Activated CD4-positive, alpha-beta memory T cell treated with anti-CD3 and anti-CD28 coated beads, Interleukin-2, amount 10 ng/mL, durations not matched to agents 7 days and 5 days (primary cell): Measurements from ENCODE around the gene SLC47A2. TPM values are rescaled to one million over a fixed set of nuclear protein-coding genes. Genes with fewer than 3 reads are reported as not detected.
A peak's percentile ranks its signal among the peaks of the same experiment; 100 is the strongest.

Experiments used
- CTCF ChIA-PET: fragments of 350-600 bp; sonication (Branson Sonifier 250); formaldehyde crosslinking; loops from one replicate; lab custom pipeline; 2021; ENCODE audit warnings: antibody characterized with exemption, inconsistent platforms; lab: Charles Lee
- POLR2A ChIA-PET: fragments of 350-600 bp; sonication (Branson Sonifier 250); formaldehyde crosslinking; loops from one replicate; lab custom pipeline; 2021; ENCODE audit warnings: antibody characterized with exemption; lab: Charles Lee
- DNase-seq: peaks from one replicate; pipeline ENCODE4 v3.0.0-alpha.2; 2020
- H3K27ac Mint-ChIP-seq: one replicate; pipeline ENCODE4 v1.8.0; 2021; ENCODE audit warnings: mild to moderate bottlenecking, mixed read lengths
- H3K27me3 Mint-ChIP-seq: one replicate; pipeline ENCODE4 v1.8.0; 2021; ENCODE audit warnings: mixed read lengths
- H3K36me3 Mint-ChIP-seq: one replicate; pipeline ENCODE4 v1.8.0; 2021; ENCODE audit warnings: low read depth, mixed read lengths
- H3K4me1 Mint-ChIP-seq: one replicate; pipeline ENCODE4 v1.8.0; 2021; ENCODE audit warnings: mixed read lengths
- H3K4me3 Mint-ChIP-seq: one replicate; pipeline ENCODE4 v1.8.0; 2021; ENCODE audit warnings: mild to moderate bottlenecking, mixed read lengths
- H3K9me3 Mint-ChIP-seq: one replicate; pipeline ENCODE4 v1.8.0; 2021; ENCODE audit warnings: mixed read lengths
- total RNA-seq, 2 experiments: library from RNA; stranded (reverse); gene quantifications; one replicate each; pipeline ENCODE4 v1.2.3, GENCODE V29; 2021

Gene SLC47A2
- total RNA-seq, 2 experiments from 2014 or later = not detected

DNA sequence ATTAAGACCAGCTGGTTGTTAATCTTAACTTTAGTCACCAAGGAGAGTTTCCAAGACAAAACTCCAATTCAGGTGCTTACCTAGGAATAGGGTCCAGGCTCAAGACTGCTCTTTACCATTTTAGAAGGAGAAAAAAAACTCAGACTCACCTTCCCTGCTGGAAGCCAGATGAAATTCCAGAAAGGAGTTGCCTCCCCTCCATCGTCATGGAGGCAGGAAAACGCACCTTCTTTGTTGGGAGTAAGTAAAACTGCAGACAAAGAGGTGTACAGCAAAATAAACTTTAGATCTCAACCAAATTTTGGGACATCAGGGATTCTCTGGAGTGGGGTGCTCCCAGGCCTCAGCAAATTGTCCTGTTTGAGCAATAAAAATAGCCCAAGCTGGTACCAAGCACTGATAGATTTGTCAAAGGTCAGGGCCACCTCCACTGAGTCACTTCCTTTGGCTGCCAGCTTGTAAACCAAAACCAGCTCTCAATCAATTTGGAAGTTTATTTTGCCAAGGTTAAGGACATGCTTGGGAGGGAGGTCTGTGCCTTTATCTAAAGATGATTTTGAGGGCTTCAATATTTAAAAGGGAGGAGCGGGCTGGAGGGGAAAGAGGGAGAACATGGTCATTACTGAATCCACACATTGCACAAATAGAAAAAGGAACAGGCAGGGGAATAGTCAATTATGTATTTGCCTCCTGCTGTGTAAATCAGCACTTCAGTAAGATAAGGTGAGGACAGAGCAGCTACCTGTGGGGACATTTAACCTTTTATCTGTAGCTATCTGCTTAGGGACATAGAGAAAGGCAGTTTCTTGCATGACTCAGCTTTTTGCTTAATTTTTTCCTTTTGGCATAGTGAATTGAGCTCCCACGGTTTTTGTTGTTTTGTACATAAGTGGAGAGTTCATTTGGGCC is 69.3 kb downstream of the SLC47A2 start:
- ChIA-PET POLR2A (interaction anchor here (0.5 to 2.7 kb wide), 10 partner anchors 10 to 444 kb away, joined by 3 to 12 read pairs (median 4); partner anchors contain the start of genes AKAP10, MAPK7 and ULK2), CTCF (interaction anchor here (0.6 to 3.8 kb wide), 26 partner anchors 8 to 632 kb away, joined by 3 to 18 read pairs (median 4); partner anchors contain the start of genes B9D1 and SLC47A1)
- DNase-seq = no peak
- peak overlapping the region; percentile 23 for H3K27ac Mint-ChIP-seq
- H3K36me3 Mint-ChIP-seq = no peaks in the 10 kb centered on the region
- H3K27me3 Mint-ChIP-seq = peaks cover 17% of the 10 kb centered on the region
- H3K4me1 Mint-ChIP-seq = peaks cover 47% of the 10 kb centered on the region
- H3K9me3 Mint-ChIP-seq = no peaks in the 10 kb centered on the region
- H3K4me3 Mint-ChIP-seq = peak overlapping the region; percentile 87

DNA sequence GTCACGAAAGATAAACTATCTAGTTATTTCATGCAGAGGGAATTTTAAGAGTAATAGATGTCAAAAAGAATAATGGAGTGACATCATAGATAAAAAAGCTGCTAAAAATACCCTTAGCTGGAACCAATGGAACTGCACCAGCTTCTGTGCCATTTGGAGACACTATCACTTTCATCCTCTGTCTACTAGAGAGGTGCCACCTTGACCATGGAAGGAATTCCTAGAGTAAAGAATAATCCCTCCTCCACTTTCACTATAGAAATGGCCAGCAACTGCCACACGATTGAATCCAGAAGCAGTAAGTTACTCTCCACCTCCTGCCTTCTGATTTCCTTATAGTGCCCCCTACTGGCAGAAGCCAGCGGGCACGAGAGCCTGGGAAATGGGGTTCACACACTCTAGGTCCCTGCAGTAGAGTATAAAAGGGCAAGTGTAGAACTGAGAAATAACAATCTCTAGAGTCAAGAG is 70.6 kb downstream of the SLC47A2 start:
- DNase-seq = peak; percentile 71
- Mint-ChIP-seq H3K27ac (no peak overlapping the region), H3K36me3 (no peaks in the 10 kb centered on the region), H3K9me3 (no peaks in the 10 kb centered on the region), H3K27me3 (peaks cover 26% of the 10 kb centered on the region), H3K4me3 (no peak overlapping the region), H3K4me1 (peaks cover 46% of the 10 kb centered on the region)
- CTCF ChIA-PET = interaction anchor here (0.6 to 2.3 kb wide), 9 partner anchors 8 to 364 kb away, joined by 3 to 12 read pairs (median 4); no protein-coding TSS in a partner anchor
- POLR2A ChIA-PET = no interaction called here

DNA sequence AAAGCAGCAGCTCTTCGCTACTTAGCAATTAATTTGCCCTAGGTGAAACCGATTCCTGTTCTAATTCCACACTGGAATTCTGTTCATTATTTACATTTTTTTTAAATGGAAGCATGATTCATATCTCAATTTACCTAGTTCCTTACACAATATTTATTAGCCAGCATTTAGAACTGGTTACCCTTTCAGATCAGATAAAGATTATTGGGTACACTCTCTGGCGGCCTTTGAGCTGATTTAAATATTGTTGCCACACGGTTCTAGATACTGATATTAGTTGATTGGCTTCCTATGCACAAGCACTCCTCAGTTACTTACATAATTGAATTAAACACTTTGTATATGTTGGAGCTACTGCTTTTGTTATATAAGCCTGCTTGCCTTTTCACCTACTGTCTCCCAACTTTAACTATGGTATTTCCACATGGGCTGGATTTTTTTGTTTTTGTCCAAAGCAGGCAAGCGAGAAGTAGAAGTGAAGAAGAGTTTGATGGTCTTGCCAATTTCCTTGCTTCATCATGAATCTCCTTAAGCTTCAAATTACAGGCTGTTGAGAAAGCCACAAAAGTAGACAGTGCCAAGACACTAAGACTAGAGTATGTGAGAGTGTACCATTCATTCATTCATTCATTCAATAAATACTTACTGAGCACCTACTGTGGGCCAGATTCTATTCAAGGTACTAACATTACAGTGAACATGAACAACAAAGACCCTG is 71.7 kb downstream of the SLC47A2 start:
- Mint-ChIP-seq H3K27ac (no peak overlapping the region), H3K27me3 (peaks cover 32% of the 10 kb centered on the region), H3K4me3 (no peak overlapping the region), H3K4me1 (peaks cover 38% of the 10 kb centered on the region), H3K36me3 (no peaks in the 10 kb centered on the region), H3K9me3 (no peaks in the 10 kb centered on the region)
- ChIA-PET CTCF (interaction anchor here (1.0 to 1.9 kb wide), 4 partner anchors 9 to 118 kb away, joined by 3 to 9 read pairs (median 4); no protein-coding TSS in a partner anchor), POLR2A (no interaction called here)
- DNase-seq = no peak

DNA sequence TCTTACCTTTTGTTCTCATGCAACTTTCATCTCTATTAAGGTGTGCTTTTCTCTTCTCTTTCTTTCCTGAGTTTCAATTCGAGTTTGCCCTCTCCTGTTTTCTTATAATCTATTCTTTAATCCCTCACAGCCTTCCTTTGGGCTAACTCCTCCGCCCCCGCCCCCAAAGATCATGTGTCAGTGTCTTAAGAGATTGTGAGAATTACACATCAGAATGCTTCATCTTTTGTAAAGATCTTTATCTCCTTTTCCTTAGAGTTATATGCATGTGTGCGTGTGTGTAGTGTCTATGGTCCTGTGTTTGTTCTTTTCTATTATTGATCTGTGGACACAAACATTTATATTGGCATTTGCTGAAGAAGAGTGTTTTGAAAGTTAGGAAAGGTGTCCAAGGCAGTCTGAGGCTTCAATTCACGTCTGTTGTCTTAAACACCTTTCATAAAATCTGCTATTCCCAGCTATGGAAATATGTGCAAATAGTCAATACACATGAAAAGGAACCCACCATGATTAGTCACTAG is 74.0 kb downstream of the SLC47A2 start:
- CTCF ChIA-PET = no interaction called here
- H3K27me3 Mint-ChIP-seq = peaks cover 45% of the 10 kb centered on the region
- POLR2A ChIA-PET = no interaction called here
- peaks cover 21% of the 10 kb centered on the region for H3K4me1 Mint-ChIP-seq
- H3K27ac Mint-ChIP-seq = no peak overlapping the region
- no peaks in the 10 kb centered on the region for H3K9me3 Mint-ChIP-seq
- DNase-seq = no peak
- H3K4me3 Mint-ChIP-seq = no peak overlapping the region
- H3K36me3 Mint-ChIP-seq = no peaks in the 10 kb centered on the region

DNA sequence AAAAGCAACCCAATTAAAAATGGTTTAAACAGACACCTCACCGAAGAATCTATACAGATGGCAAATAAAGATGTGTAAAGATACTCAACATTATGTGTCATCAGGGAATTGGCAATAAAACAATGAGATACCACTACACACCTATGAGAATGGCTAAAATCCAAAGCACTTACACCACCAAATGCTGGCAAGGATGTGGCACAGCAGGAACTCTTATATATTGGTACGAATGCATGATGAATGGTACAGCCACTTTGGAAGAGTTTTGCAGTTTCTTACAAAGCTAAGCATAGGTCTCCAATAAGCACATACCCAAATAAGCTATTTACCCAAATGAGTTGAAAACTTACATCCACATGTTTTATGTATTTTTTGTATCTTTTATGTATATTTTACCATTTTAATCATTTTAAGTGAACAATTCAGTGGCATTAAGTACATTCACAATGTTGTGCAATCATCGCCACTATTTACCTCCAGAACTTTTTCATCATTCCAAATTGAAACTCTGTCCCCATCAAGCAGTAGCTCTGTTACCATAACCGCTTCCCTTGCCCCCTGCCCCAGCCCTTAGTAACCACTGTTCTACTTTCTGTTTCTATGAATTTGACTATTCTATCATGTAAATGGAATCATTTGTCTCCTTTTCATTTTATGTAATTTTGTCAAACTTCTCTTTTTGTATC is 74.6 kb downstream of the SLC47A2 start:
- no peak overlapping the region for H3K27ac Mint-ChIP-seq
- H3K27me3 Mint-ChIP-seq = peaks cover 51% of the 10 kb centered on the region
- CTCF ChIA-PET = no interaction called here

DNA sequence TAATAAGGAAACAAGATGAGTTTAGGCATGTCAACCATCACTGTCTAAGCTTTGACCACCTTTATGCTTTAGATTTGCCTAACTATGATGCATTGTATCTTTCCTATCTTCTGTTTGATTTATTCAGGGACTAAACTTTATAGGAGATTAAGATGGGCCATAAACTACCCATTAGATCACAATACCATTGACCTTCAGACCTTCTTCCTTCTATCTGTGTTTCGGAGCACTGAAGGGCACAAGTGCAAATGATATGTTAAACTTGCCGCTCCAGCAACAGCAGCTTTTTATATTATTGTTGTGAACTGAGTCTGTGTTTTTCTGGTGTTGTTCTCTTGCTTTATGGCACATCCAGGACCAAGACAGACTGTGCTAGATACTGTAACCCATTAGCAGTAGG is 84.5 kb downstream of the SLC47A2 start:
- Mint-ChIP-seq H3K27me3 (peaks cover 11% of the 10 kb centered on the region), H3K4me3 (no peak overlapping the region), H3K36me3 (no peaks in the 10 kb centered on the region), H3K27ac (no peak overlapping the region), H3K9me3 (no peaks in the 10 kb centered on the region), H3K4me1 (no peaks in the 10 kb centered on the region)
- DNase-seq = no peak
- POLR2A ChIA-PET = no interaction called here
- CTCF ChIA-PET = no interaction called here

More for the DNA sequence above, 74.6 kb downstream of the SLC47A2 start:
- peaks cover 15% of the 10 kb centered on the region for H3K4me1 Mint-ChIP-seq
- no peaks in the 10 kb centered on the region for H3K36me3 Mint-ChIP-seq
- DNase-seq = no peak
- H3K9me3 Mint-ChIP-seq = no peaks in the 10 kb centered on the region
- POLR2A ChIA-PET = no interaction called here
- no peak overlapping the region for H3K4me3 Mint-ChIP-seq

DNA sequence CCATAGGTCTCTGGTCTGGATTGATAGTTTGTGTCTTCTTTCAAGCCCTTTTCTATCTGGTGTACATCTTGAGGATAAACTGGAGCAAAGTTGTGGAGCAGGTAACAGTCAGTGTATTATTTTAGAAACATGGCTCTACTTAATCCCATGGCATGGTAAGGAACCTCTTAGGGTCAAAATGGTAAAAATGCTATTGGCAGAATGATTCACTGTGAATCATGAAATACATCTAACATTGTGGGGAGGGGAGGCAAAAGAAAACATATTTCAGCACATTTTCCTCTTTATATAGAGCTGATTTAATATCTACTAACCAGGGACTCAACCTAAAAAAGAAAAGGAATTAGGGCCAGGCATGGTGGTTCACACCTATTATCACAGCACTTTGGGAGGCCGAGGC is 85.7 kb downstream of the SLC47A2 start:
- peaks cover 11% of the 10 kb centered on the region for H3K27me3 Mint-ChIP-seq
- POLR2A ChIA-PET = no interaction called here
- DNase-seq = no peak
- H3K4me1 Mint-ChIP-seq = no peaks in the 10 kb centered on the region
- no peak overlapping the region for H3K4me3 Mint-ChIP-seq
- no peak overlapping the region for H3K27ac Mint-ChIP-seq
- H3K9me3 Mint-ChIP-seq = no peaks in the 10 kb centered on the region
- H3K36me3 Mint-ChIP-seq = no peaks in the 10 kb centered on the region
- CTCF ChIA-PET = no interaction called here

DNA sequence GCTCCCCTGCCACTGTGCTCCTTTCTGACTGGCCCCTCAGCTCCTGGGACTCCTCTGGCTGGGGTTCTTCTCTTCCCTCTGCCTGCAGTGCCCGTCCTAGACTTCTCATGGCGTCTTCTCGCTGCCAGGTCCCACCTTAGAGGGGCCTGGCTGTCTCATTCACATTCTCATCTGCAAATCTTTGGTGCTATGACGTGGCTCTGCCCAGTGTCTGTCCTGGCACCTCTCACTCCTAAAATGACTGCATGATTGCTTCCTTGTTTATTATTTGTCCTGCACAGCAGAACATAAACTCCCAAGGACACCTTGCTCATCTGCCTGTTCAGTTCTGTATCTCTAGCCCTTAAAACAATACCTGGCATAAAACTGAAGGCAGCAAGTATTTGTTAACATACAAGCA is 86.3 kb downstream of the SLC47A2 start:
- H3K4me1 Mint-ChIP-seq = no peaks in the 10 kb centered on the region
- ChIA-PET POLR2A (no interaction called here), CTCF (interaction anchor here (1.0 kb wide), 1 partner anchor 17 kb away, joined by 4 read pairs; no protein-coding TSS in a partner anchor)

DNA sequence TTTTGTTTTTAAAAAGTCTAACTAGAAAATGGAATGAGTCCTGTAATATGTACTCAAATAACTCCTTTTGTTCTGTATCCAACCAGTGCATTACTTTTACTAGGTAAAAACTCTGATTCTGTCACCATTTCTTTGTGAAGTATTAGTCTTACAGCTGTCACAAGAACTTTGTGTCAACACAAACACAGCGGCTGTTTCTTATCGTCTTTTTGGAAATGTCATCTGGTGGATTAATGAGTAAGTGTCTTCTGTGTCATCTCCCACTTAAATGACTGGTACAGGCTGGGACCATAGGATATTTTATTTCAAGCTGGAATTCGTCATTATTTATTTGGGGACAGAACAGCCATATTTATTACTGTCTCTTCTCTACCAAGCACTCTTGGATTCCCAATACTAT is 86.9 kb downstream of the SLC47A2 start:
- Mint-ChIP-seq H3K4me3 (no peak overlapping the region), H3K9me3 (no peaks in the 10 kb centered on the region), H3K4me1 (no peaks in the 10 kb centered on the region), H3K27ac (no peak overlapping the region), H3K27me3 (peaks cover 11% of the 10 kb centered on the region), H3K36me3 (no peaks in the 10 kb centered on the region)
- POLR2A ChIA-PET = no interaction called here
- CTCF ChIA-PET = interaction anchor here (1.0 kb wide), 1 partner anchor 18 kb away, joined by 4 read pairs; no protein-coding TSS in a partner anchor
- DNase-seq = no peak

More for the DNA sequence above, 86.3 kb downstream of the SLC47A2 start:
- Mint-ChIP-seq H3K27me3 (peaks cover 11% of the 10 kb centered on the region), H3K9me3 (no peaks in the 10 kb centered on the region), H3K36me3 (no peaks in the 10 kb centered on the region), H3K4me3 (no peak overlapping the region), H3K27ac (no peak overlapping the region)
- DNase-seq = no peak

Other genes starting within 250 kb of the SLC47A2 start
- gene SLC47A1, start 182.7 kb downstream of the SLC47A2 start, total RNA-seq = under 1 TPM; 0.28 to 0.45 TPM
- gene ALDH3A2, start 67.8 kb downstream of the SLC47A2 start, total RNA-seq = 10 to 100 TPM; 19.7 to 23.1 TPM
- gene ALDH3A1, start 31.7 kb upstream of the SLC47A2 start, total RNA-seq = not detected
- 10 to 100 TPM; 14.4 to 17.2 TPM for gene ULK2, start 151.4 kb upstream of the SLC47A2 start, total RNA-seq